MM.1S (cell line): ENCODE measurements around the gene ITGA8.

Source experiments
- CTCF ChIP-seq: fragments of 300-600 bp; sonication (generic); IDR thresholded peaks from 2 replicates; pipeline ENCODE4 v1.5.1; 2016; ENCODE audit warnings: antibody characterized with exemption, low read length, mixed read lengths
- EZH2 ChIP-seq: fragments of 300-600 bp; sonication (generic); optimal IDR thresholded peaks from 2 replicates; pipeline ENCODE3; 2017; ENCODE audit warnings: low read depth, mild to moderate bottlenecking, antibody characterized with exemption, low read length, mixed read lengths
- EZH2phosphoT487 ChIP-seq: fragments of 300-600 bp; sonication (generic); IDR thresholded peaks from 2 replicates; pipeline ENCODE4 v1.6.1; 2018; ENCODE audit warnings: antibody characterized with exemption, low read length

- TF ChIP-seq CTCF = no peak
- TF ChIP-seq EZH2 = no peak
- TF ChIP-seq EZH2phosphoT487 = no peak
Observed at GRCh38 chr10:15487376-15487775, 232.3 kb downstream of the ITGA8 start.
